Neural crest cell (in vitro differentiated cells): ENCODE data around the gene SLC38A3. TPM values are rescaled to one million over a fixed set of nuclear protein-coding genes. Genes with fewer than 3 reads are reported as not detected.
"Not testable (repeated sequence)": the region's sequence is repeated elsewhere in the genome, so short reads cannot be mapped to it uniquely, and the experiment has no call there.

Source experiments
- DNase-seq: peaks from one replicate; pipeline ENCODE4 v3.0.0; 2021; ENCODE audit warnings: low read depth, mixed read lengths, low spot score
- H3K27ac Mint-ChIP-seq: one replicate; pipeline ENCODE4 v1.8.0; 2021; ENCODE audit warnings: mild to moderate bottlenecking, mixed read lengths; ENCODE audit not compliant: unreplicated experiment
- H3K27me3 Mint-ChIP-seq: 2 replicates; pipeline ENCODE4 v1.8.0; 2021; ENCODE audit warnings: low read depth, mild to moderate bottlenecking, mixed read lengths
- H3K36me3 Mint-ChIP-seq: 2 replicates; pipeline ENCODE4 v1.8.0; 2021; ENCODE audit warnings: low read depth, mild to moderate bottlenecking, mixed read lengths
- H3K4me1 Mint-ChIP-seq: 2 replicates; pipeline ENCODE4 v1.8.0; 2021; ENCODE audit warnings: mixed read lengths
- H3K4me3 Mint-ChIP-seq: one replicate; pipeline ENCODE4 v1.8.0; 2021; ENCODE audit warnings: mild to moderate bottlenecking, mixed read lengths
- H3K9me3 Mint-ChIP-seq: 2 replicates; pipeline ENCODE4 v1.8.0; 2021; ENCODE audit warnings: mixed read lengths
- CTCF ChIP-seq: fragments of 200-600 bp; sonication (generic); conservative IDR thresholded peaks from 2 replicates; pipeline ENCODE4 v1.5.0; 2021; ENCODE audit warnings: antibody characterized with exemption, mild to moderate bottlenecking
- total RNA-seq: library from RNA; stranded (reverse); gene quantifications from 2 replicates; pipeline ENCODE4 v1.2.1, GENCODE V29; 2021

The SLC38A3 gene
- total RNA-seq, 1 donor from 2014 or later, result 2.7 TPM

GRCh38 chr3:50227390-50228183 lies 22.5 kb downstream of the SLC38A3 start:
- Mint-ChIP-seq H3K27ac (peak overlapping the region; percentile 98), H3K4me1 (peaks cover 39% of the 10 kb centered on the region), H3K4me3 (peak overlapping the region; percentile 96), H3K9me3 (no peaks in the 10 kb centered on the region), H3K36me3 (no peaks in the 10 kb centered on the region), H3K27me3 (peaks cover 22% of the 10 kb centered on the region)
- peak; percentile 93 for TF ChIP-seq CTCF
- DNase-seq, result peak; percentile 87

- not testable (repeated sequence) for H3K9me3 Mint-ChIP-seq, H3K36me3 Mint-ChIP-seq, DNase-seq
- Mint-ChIP-seq H3K27ac (peak overlapping the region; percentile 98), H3K4me3 (peak overlapping the region; percentile 96), H3K4me1 (peaks cover 46% of the 10 kb centered on the region), H3K27me3 (peaks cover 22% of the 10 kb centered on the region)
These were observed 23.2 kb downstream of the SLC38A3 start for GRCh38 chr3:50228184-50228763.

- no peak for TF ChIP-seq CTCF
- Mint-ChIP-seq H3K36me3 (no peaks in the 10 kb centered on the region), H3K4me3 (peak overlapping the region; percentile 56), H3K4me1 (peaks cover 50% of the 10 kb centered on the region), H3K27me3 (peaks cover 17% of the 10 kb centered on the region), H3K27ac (peak overlapping the region; percentile 28), H3K9me3 (no peaks in the 10 kb centered on the region)
- no peak for DNase-seq
These were observed 24.4 kb downstream of the SLC38A3 start for GRCh38 chr3:50229490-50229889.

- Mint-ChIP-seq H3K27ac (peak overlapping the region; percentile 57), H3K4me1 (peaks cover 50% of the 10 kb centered on the region), H3K27me3 (peaks cover 12% of the 10 kb centered on the region), H3K36me3 (no peaks in the 10 kb centered on the region), H3K9me3 (no peaks in the 10 kb centered on the region), H3K4me3 (peak overlapping the region; percentile 50)
- no peak for TF ChIP-seq CTCF
- no peak for DNase-seq
These were observed 25.2 kb downstream of the SLC38A3 start for GRCh38 chr3:50230104-50230793.

- Mint-ChIP-seq H3K9me3 (no peaks in the 10 kb centered on the region), H3K4me1 (peaks cover 54% of the 10 kb centered on the region), H3K36me3 (no peaks in the 10 kb centered on the region), H3K27ac (peak overlapping the region; percentile 13), H3K4me3 (peak overlapping the region; percentile 50), H3K27me3 (peaks cover 10% of the 10 kb centered on the region)
- no peak for TF ChIP-seq CTCF
- DNase-seq, result no peak
These were observed 25.7 kb downstream of the SLC38A3 start for GRCh38 chr3:50230794-50231125.

- Mint-ChIP-seq H3K4me1 (peaks cover 54% of the 10 kb centered on the region), H3K9me3 (no peaks in the 10 kb centered on the region), H3K27me3 (peaks cover 7% of the 10 kb centered on the region), H3K4me3 (peak overlapping the region; percentile 50), H3K27ac (no peak overlapping the region), H3K36me3 (no peaks in the 10 kb centered on the region)
- DNase-seq, result no peak
- no peak for TF ChIP-seq CTCF
These were observed 26.5 kb downstream of the SLC38A3 start for GRCh38 chr3:50231581-50231980.
